22Rv1 (cell line): ENCODE data around the gene DOK6.

ENCODE experiments used
- CTCF ChIP-seq: fragments of 450-650 bp; IDR thresholded peaks from 2 replicates; pipeline ENCODE4 v1.5.1; 2017; ENCODE audit warnings: mild to moderate bottlenecking
- ZFX ChIP-seq: fragments of 450-650 bp; IDR thresholded peaks from 2 replicates; pipeline ENCODE4 v1.6.1; 2017; ENCODE audit warnings: antibody characterized with exemption, borderline replicate concordance

GRCh38 chr18:69585696-69586095 lies 185.0 kb downstream of the DOK6 start:
- no peak for TF ChIP-seq ZFX
- TF ChIP-seq CTCF = no peak
